ENCODE data around the gene ITIH4. TPM values are rescaled to one million over a fixed set of nuclear protein-coding genes. Genes with fewer than 3 reads are reported as not detected.

The ITIH4 gene
- total RNA-seq, result 5.0 TPM
- long read RNA-seq, partial matches to known transcripts, result 0 of 1 reads
- long read RNA-seq, other reads (novel, unspliced or antisense), result 0 of 1 reads

DNA sequence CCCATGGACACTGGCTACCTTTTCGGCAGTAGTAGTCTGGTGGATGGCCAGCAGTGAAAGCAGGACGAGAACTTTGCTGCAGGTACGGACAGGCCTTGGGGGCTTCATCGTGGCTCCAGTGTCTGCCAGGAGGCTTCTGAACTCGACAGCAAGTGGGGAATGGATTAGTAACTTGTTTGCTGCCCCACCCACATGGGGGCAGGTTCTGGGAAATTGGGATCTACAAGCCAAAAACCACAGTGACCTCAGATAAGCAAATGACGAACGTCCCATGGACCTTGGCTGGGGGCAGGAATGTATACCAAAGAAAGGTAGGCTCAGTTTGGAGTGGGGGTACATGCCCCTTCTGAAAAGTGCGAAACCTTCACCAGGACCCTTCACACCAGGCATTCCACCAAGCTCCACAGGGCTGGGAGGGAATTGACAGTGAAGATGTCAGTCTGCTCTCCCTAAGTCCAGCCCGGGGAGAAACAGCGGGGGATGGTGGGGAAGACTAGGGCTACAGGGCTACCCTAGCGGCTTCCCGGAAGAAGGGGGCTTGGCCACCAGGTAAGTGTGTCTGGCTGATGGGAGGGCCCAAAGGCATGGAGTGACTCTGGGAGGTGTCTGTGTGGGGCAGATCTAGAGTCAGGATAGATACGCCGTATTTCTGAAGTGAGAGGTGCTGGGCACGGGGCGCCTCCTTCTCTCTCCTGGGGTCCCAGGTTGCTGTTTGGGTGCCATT, at the start of gene ITIH4:
TSS of gene ITIH4 (minus strand) at position 138 of the 724 bp plus-strand sequence. CDS start at position 108, 30 bp downstream.
- peak; percentile 46 for DNase-seq (ENCODE audit: missing footprints)
- ATAC-seq, result no peak
- intact Hi-C loops (cut with DNase I), result no loop called here

- DNase-seq (ENCODE audit: missing footprints) (no peak), ATAC-seq (no peak)
- intact Hi-C loops (cut with DNase I), result no loop called here
Measured at GRCh38 chr3:52880047-52880446, 49.6 kb upstream of the ITIH4 start.

DNA sequence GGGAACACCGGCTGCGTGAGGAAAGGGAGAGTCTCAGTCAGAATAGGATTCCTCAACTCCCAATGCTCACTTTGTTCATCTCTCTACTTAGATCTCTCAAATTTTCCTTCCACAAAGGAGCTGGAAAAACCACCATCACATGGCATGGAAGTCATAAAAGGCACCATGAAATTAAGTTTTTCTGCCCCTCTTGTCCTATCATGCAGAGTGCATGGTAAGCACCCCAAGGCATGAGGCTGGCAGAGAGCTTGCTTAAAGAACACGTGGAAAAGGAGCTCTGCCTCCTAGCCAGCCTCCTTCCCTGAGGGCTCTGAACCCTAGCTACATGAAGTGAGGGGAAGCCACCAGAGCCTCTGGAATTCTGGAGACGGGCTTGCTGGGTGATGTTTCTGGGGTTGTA, 49.1 kb upstream of the ITIH4 start:
- ATAC-seq, result no peak
- no peak for DNase-seq (ENCODE audit: missing footprints)
- intact Hi-C loops (cut with DNase I), result no loop called here

DNA sequence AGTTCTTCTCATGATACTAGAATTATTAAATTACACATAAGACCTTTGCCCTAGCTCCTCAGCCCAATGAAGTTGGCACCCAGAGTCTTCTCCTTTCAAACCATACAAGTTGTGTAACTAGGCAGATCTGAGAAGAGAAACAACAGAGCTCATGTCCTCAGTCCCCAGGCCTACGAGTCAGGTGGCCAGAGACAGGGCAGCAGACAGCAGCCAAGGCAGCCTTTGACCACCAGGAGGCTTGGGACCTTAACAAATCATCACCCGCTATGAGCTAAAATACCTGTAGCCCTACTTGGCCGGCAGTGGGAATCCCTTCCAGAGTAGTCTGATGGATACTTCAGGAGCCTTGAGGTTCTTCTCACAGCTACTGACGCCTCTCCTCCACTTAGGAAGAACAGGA, 48.6 kb upstream of the ITIH4 start:
- DNase-seq (ENCODE audit: missing footprints) (no peak), ATAC-seq (no peak)
- intact Hi-C loops (cut with DNase I), result no loop called here

DNA sequence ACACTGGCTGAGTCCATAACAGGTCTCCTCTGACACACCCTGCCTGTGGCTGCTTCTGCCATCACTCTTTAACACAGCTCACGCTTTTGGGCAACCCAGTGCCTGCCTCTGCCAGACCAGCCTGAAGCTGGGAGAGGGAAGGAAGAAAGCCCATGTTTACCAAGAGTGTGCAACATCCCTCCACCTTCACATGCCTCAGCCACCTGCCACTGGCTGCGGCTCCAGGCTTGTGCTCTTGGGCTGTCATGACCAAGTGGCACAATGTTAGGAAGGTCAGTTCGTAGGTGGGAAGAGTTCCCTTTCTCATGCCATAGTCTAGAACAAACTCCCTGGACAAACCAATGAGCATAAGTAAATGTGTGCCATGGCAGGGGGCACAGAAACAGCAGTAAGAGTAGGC, 46.6 kb upstream of the ITIH4 start:
- ATAC-seq, result no peak
- DNase-seq (ENCODE audit: missing footprints), result no peak
- intact Hi-C loops (cut with DNase I), result no loop called here

- ATAC-seq (no peak), DNase-seq (ENCODE audit: missing footprints) (no peak)
- intact Hi-C loops (cut with DNase I), result no loop called here
Measured at GRCh38 chr3:52874864-52875587, 44.6 kb upstream of the ITIH4 start.

GRCh38 chr3:52874160-52874701, 43.8 kb upstream of the ITIH4 start:
- DNase-seq (ENCODE audit: missing footprints) (no peak), ATAC-seq (no peak)
- intact Hi-C loops (cut with DNase I), result no loop called here

- no peak for ATAC-seq
- DNase-seq (ENCODE audit: missing footprints), result no peak
- intact Hi-C loops (cut with DNase I), result no loop called here
Measured at GRCh38 chr3:52873433-52874159, 43.1 kb upstream of the ITIH4 start.

- ATAC-seq, result no peak
- no peak for DNase-seq (ENCODE audit: missing footprints)
- intact Hi-C loops (cut with DNase I), result no loop called here
Measured at GRCh38 chr3:52872245-52872644, 41.8 kb upstream of the ITIH4 start.

DNA sequence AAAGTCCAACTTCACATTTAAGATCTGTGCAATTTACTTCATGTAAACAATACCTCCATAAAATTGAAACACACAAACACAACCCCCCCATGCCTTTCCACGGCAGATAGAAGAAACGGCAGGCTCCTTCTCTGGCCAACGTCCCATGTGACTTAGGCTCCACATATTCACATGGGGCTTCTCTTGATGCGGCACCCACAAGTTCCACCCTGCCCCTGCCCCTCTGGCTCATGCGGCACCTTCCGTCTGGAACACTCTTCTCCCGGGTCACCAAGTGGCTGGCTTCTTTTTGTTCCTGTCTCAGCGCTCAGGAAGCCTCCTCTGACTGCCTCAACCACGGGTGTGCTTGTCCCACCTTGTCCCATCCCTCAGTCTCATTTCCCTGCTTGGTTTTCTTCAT, 41.3 kb upstream of the ITIH4 start:
- DNase-seq (ENCODE audit: missing footprints) (no peak), ATAC-seq (no peak)
- intact Hi-C loops (cut with DNase I), result no loop called here

- intact Hi-C loops (cut with DNase I), result no loop called here
- DNase-seq (ENCODE audit: missing footprints), result no peak
- ATAC-seq, result no peak
Measured at GRCh38 chr3:52870471-52870870, 40.0 kb upstream of the ITIH4 start.

GRCh38 chr3:52866427-52866826, 36.0 kb upstream of the ITIH4 start:
- intact Hi-C loops (cut with DNase I), result no loop called here
- DNase-seq (ENCODE audit: missing footprints), result no peak
- ATAC-seq, result no peak

- ATAC-seq (no peak), DNase-seq (ENCODE audit: missing footprints) (no peak)
- intact Hi-C loops (cut with DNase I), result no loop called here
Measured at GRCh38 chr3:52865994-52866393, 35.5 kb upstream of the ITIH4 start.

DNA sequence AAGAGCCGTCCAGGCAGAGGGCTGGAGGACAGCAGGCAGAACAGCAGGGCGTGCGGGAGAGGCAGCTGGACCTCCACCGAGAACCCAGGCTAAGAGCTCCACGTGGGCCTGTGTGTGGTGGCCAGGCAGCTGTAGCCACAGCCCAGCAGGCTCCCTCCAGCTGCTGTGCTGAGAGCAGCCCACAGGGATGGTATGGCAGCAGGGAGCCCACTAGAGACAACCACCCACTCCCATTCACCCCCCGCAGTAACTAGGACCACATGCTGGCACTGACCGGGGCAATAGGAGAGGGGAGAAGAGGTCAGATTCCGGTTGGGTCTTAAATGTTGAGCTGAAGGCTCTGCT, 29.9 kb upstream of the ITIH4 start:
- DNase-seq (ENCODE audit: missing footprints) (no peak), ATAC-seq (no peak)
- intact Hi-C loops (cut with DNase I), result no loop called here

GRCh38 chr3:52859686-52860423, 29.4 kb upstream of the ITIH4 start:
- ATAC-seq (no peak), DNase-seq (ENCODE audit: missing footprints) (no peak)
- intact Hi-C loops (cut with DNase I), result no loop called here

- ATAC-seq (no peak), DNase-seq (ENCODE audit: missing footprints) (no peak)
- intact Hi-C loops (cut with DNase I), result no loop called here
Measured at GRCh38 chr3:52857864-52858263, 27.4 kb upstream of the ITIH4 start.

GRCh38 chr3:52857133-52857532, 26.7 kb upstream of the ITIH4 start:
- ATAC-seq (no peak), DNase-seq (ENCODE audit: missing footprints) (no peak)
- intact Hi-C loops (cut with DNase I), result no loop called here

DNA sequence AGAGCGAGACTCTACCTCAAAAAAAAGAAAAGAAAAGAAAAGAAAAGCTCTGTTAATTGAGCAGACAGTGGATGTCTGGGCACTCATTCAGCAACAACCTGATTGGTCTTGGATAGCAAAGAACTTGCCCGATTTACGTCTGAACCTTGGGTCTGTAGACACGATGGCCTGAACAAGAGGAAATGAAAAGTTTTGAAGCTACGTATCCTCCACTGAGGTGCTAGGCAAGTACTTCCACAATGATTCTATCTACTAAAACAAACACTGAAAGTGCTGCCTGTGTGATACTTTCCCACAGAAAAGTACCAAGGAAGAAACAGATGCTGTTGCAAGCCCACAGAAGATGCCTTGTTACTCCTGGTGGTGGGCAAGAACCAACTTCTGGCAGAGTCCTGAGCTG, 26.2 kb upstream of the ITIH4 start:
- intact Hi-C loops (cut with DNase I), result no loop called here
- no peak for ATAC-seq

DNA sequence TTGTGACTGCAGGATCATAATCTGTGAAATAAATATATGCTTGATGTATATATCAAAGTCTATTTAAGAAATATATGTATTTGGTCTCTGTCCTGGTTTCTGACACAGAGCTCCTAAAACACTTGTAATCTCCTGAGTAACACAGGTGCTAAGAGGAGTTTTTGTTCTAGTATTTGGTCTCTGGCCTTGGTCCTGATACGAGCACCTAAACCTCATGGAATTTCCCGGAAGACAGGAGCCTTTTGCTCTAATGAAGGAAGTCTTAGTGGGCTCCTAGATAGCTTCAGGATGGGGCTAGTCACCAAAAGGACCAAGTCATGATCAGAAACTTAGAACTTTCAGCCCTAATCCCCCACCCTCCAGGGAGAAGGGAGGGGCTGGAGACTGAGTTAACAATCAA, 23.5 kb upstream of the ITIH4 start:
- intact Hi-C loops (cut with DNase I), result loop anchor here (5.0 kb wide), 1 partner anchor 218 kb away; no protein-coding TSS in a partner anchor
- DNase-seq (ENCODE audit: missing footprints) (no peak), ATAC-seq (no peak)

More for the DNA sequence above, 26.2 kb upstream of the ITIH4 start:
- no peak for DNase-seq (ENCODE audit: missing footprints)
